Psoas muscle (tissue), 8 donors: ENCODE data around the gene PYGO2. TPM values are rescaled to one million over a fixed set of nuclear protein-coding genes. Genes with fewer than 3 reads are reported as not detected.

ENCODE experiments used
- ATAC-seq, 4 donors: fragments of 200-7000 bp; cut with Tn5 transposase; one replicate each; pipeline ENCODE4 v1.9.1; 2020; ENCODE audit warnings: moderate library complexity in 3 of 4, mild to moderate bottlenecking in 2 of 4
- DNase-seq, 2 donors: peaks; one replicate each; pipeline ENCODE4 v3.0.0-alpha.2; 2020
- H3K27ac ChIP-seq: fragments of 200-600 bp; one replicate; pipeline ENCODE4 v1.8.0; 2022
- H3K27me3 ChIP-seq, 3 donors: fragments of 200-600 bp in 1 of 3; one replicate each; pipeline versions ENCODE4 v1.6.1 to v1.8.0; 2013 to 2022; ENCODE audit warnings: low read length in 2 of 3, mild to moderate bottlenecking in 2 of 3, moderate library complexity in 1 of 3; ENCODE audit not compliant: insufficient read depth in 3 of 3
- H3K36me3 ChIP-seq, 2 donors: fragments of 200-600 bp in 1 of 2; one replicate each; pipeline versions ENCODE4 v1.6.1 to v1.8.0; 2013 to 2022; ENCODE audit warnings: low read depth in 1 of 2, mild to moderate bottlenecking in 1 of 2, moderate library complexity in 1 of 2; ENCODE audit not compliant: insufficient read depth in 1 of 2
- H3K4me1 ChIP-seq: fragments of 200-600 bp; one replicate; pipeline ENCODE4 v1.8.0; 2022
- H3K4me3 ChIP-seq: fragments of 200-600 bp; one replicate; pipeline ENCODE4 v1.8.0; 2022; ENCODE audit warnings: mild to moderate bottlenecking
- H3K9me3 ChIP-seq: fragments of 200-600 bp; one replicate; pipeline ENCODE4 v1.8.0; 2022
- WGBS, 3 donors: extraction: QIAGEN DNeasy Blood & Tissue Kit; methylation state at CpG; one replicate each; pipeline versions ENCODE4 v1.1.6 to v1.1.7; 2013; 5-methylcytosine and 5-hydroxymethylcytosine counted together
- intact Hi-C, 2 donors: fragments of 100-400 bp; cut with DNase I; formaldehyde crosslinking; loops; one replicate each; pipeline versions ENCODE4 v1.11.0 to v1.14.2; 2022
- polyA plus RNA-seq, 3 donors: library from polyadenylated mRNA; stranded (reverse); fragments of 200-250 nt; gene quantifications; one replicate each; pipeline ENCODE4 v1.2.3, GENCODE V29; 2013
- total RNA-seq, 4 donors: library from RNA; stranded (reverse); fragmentation: NEBNext Ultra II Directional in 2 of 4; extraction: Animal tissue kit (Norgen Biotek cat#: 25700) in 2 of 4; gene quantifications; one replicate each; pipeline versions ENCODE4 v1.2.1 to v1.2.4, GENCODE V29; 2021 to 2023
- TF ChIP-seq, protein P1 (sequence below): fragments of 200-600 bp; IDR thresholded peaks from one replicate; pipeline ENCODE4 v1.8.0; 2022; ENCODE audit warnings: antibody characterized with exemption
- donor health status: healthy with polysubstance abuse.
- donor health status: DM: no; HTN: no; CAD: no; lungs with moderate emphysema.
- donor health status: Bipolar disorder and iron deficiency.
- donor health status: healthy.
- donor health status: DM: yes; HTN: yes; CAD: no.
- donor health status: DM: no; HTN: no; CAD: no.
- donor health status: DM: no; HTN: no; CAD: no.
- donor health status: DM: yes; HTN: yes; CAD: no.

Gene PYGO2
- total and polyA plus RNA-seq, 7 donors = 13.1 to 24.0 (median 16.9) TPM

DNA sequence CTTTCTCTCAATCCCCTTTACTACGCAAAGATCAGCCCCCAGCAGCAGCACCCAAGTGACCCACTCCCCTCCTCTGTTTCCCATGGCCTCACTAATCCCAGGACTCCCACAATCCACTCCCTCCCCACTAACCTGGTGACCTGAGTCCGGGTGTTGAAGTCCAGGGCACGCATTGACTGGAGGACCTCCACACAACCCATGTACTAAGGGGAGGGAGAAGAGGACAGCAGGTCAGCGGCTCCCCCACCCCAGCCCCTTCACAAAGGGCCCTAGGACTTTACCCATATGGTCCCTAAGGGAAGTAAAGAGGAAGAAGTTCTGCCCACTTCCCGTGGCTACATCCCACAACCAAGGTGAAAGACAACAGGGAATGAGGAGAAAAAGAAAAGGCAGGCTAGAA is 7.7 kb upstream of the PYGO2 start:
- H3K9me3 ChIP-seq = no peaks in the 10 kb centered on the region
- intact Hi-C loops = no loop called here
- H3K27me3 ChIP-seq = no peaks in the 10 kb centered on the region
- H3K27ac ChIP-seq = peak overlapping the region; percentile 99
- H3K36me3 ChIP-seq = peaks cover 0 to 50% of the 10 kb centered on the region in 2 donors
- peak overlapping the region; percentile 84 for H3K4me3 ChIP-seq
- TF ChIP-seq, protein P1, sequence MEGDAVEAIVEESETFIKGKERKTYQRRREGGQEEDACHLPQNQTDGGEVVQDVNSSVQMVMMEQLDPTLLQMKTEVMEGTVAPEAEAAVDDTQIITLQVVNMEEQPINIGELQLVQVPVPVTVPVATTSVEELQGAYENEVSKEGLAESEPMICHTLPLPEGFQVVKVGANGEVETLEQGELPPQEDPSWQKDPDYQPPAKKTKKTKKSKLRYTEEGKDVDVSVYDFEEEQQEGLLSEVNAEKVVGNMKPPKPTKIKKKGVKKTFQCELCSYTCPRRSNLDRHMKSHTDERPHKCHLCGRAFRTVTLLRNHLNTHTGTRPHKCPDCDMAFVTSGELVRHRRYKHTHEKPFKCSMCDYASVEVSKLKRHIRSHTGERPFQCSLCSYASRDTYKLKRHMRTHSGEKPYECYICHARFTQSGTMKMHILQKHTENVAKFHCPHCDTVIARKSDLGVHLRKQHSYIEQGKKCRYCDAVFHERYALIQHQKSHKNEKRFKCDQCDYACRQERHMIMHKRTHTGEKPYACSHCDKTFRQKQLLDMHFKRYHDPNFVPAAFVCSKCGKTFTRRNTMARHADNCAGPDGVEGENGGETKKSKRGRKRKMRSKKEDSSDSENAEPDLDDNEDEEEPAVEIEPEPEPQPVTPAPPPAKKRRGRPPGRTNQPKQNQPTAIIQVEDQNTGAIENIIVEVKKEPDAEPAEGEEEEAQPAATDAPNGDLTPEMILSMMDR = no peak
- H3K4me1 ChIP-seq = peaks cover 50% of the 10 kb centered on the region
- WGBS, 3 donors = 52 to 61% (median 57%) methylated on average over 5 of the region's 5 CpGs
- ATAC-seq (no peak), DNase-seq (no peak)

DNA sequence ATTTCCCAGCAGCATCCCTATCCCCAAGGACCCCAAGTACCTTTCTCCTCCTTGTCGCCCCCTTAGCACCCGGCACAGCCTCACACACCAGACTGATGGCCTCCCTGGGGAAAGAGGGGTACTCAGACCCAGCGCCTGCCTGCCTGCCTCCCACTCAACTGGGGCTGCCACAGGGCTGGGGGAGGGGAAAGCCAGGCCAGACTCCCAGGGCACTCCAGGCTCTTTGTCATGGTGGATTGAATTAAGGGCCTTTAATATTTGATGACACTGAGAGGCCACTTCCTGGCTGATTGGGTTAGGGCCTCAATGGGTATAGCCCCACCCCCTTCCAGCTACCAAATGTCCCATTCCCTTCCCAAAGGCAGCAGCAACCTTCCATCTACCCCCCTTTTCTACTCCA is 7.1 kb upstream of the PYGO2 start:
- intact Hi-C loops = no loop called here
- H3K4me1 ChIP-seq = peaks cover 50% of the 10 kb centered on the region
- peak overlapping the region; percentile 99 for H3K27ac ChIP-seq
- WGBS, 3 donors = 81 to 89% (median 87%) methylated on average over 3 of the region's 3 CpGs
- DNase-seq (no peak), ATAC-seq (no peak)
- H3K4me3 ChIP-seq = no peak overlapping the region
- peaks cover 0 to 56% of the 10 kb centered on the region in 2 donors for H3K36me3 ChIP-seq
- TF ChIP-seq, protein P1 = no peak
- no peaks in the 10 kb centered on the region for H3K9me3 ChIP-seq
- H3K27me3 ChIP-seq = no peaks in the 10 kb centered on the region

DNA sequence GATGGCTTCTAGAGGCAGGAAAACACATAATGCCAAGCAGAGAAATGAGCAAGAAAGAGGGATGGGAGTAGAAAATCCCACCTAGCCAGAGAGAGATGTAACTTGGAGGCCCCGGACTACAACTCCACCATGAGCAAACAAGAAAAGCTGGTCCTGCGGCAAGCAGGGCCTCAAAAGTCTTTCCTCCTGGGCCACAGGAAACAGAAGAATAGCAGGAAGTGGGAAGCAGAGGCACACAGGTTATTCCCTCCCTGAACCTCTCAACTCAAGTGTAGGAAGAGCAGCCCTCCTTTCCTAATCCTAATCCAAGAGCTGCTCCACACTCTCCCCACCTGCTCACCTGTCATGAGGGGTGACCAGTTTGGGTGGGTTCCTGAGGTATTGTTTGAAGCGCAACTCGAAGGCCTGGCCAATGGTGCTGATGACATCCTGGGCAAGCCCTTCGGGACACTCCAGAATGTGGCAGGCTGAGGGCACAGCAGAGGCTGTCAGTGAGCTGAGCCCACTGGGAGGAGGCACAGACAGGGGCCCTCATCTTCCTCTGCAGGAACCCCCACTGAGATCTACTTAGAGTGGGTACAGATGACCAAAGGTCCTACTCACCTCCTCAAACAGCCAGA is 5.9 kb upstream of the PYGO2 start:
- Histone ChIP-seq H3K4me3 (peak overlapping the region; percentile 18), H3K36me3 (peaks cover 0 to 66% of the 10 kb centered on the region in 2 donors), H3K9me3 (no peaks in the 10 kb centered on the region), H3K27me3 (no peaks in the 10 kb centered on the region), H3K27ac (peak overlapping the region; percentile 60), H3K4me1 (peaks cover 49% of the 10 kb centered on the region)
- ATAC-seq = no peak
- 71 to 77% (median 73%) methylated on average over 5 of the region's 5 CpGs for whole genome bisulfite sequencing, 3 donors
- TF ChIP-seq, protein P1 = no peak
- DNase-seq = no peak
- intact Hi-C loops = no loop called here

DNA sequence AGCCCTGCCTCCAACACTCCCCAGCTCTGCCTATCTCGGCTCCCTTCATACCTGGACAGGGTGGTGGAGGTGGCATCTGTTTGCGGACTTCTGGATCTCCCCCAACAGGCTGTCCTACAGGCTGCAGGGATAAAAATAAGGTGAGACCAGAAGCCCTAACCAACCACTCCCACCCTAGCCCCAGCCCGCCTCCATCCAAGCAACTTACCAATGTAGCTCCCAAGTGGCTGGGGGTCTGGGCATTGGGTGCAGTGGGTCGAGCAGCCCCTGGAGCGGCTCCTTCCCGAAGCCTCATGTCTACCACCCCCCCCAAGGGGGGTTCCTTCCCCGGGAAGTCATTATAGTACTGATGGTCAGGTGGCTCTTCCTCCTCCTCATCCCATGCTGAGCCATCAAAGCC is 4.5 kb upstream of the PYGO2 start:
- H3K27me3 ChIP-seq = no peaks in the 10 kb centered on the region
- intact Hi-C loops = no loop called here
- H3K4me3 ChIP-seq = no peak overlapping the region
- 82 to 88% (median 82%) methylated on average over 7 of the region's 7 CpGs for WGBS, 3 donors
- H3K4me1 ChIP-seq = peaks cover 39% of the 10 kb centered on the region
- H3K9me3 ChIP-seq = no peaks in the 10 kb centered on the region
- DNase-seq (no peak), ATAC-seq (no peak)
- TF ChIP-seq, protein P1 = no peak
- peaks cover 0 to 66% of the 10 kb centered on the region in 2 donors for H3K36me3 ChIP-seq
- peak overlapping the region; percentile 60 for H3K27ac ChIP-seq

DNA sequence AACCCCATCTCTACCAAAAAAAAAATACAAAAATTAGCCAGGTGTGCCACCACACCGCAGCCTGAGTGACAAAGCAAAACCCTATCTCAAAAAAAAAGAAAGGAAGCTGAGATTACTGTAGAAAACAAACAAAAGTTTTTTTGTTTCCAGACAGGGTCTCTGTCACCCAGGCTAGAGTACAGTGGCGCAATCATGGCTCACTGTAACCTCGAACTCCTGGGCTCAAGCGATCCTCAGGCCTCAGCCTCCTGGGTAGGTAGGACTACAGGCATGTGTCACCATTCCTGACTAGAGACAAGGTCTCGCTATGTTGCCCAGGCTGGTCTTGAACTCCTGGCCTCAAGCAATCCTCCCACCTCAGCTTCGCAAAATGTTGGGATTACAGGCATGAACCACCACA is 2.8 kb upstream of the PYGO2 start:
- H3K27ac ChIP-seq = peak overlapping the region; percentile 23
- no peak overlapping the region for H3K4me3 ChIP-seq
- peaks cover 30% of the 10 kb centered on the region for H3K4me1 ChIP-seq
- TF ChIP-seq, protein P1 = no peak
- WGBS, 3 donors = 84 to 95% (median 89%) methylated on average over 6 of the region's 6 CpGs
- peak; percentile 2 to 9 for DNase-seq
- H3K9me3 ChIP-seq = no peaks in the 10 kb centered on the region
- H3K27me3 ChIP-seq = no peaks in the 10 kb centered on the region
- intact Hi-C loops = loop anchor here in 1 of 2 donors (5.0 kb wide), 1 partner anchor 38 kb away; the partner anchor contains the start of gene ZBTB7B
- no peak for ATAC-seq
- H3K36me3 ChIP-seq = peaks cover 0 to 69% of the 10 kb centered on the region in 2 donors
